ENCODE measurements around the gene PDE11A. TPM values are rescaled to one million over a fixed set of nuclear protein-coding genes. Genes with fewer than 3 reads are reported as not detected.
A peak's percentile ranks its signal among the peaks of the same experiment; 100 is the strongest.

PDE11A gene
- total RNA-seq, 1 experiment from 2014 or later = 0.13 TPM

- no peak overlapping the region for H4K91ac ChIP-seq (ENCODE audit: insufficient read length, low read depth, low read length)
- H3K4ac ChIP-seq (ENCODE audit: low read depth, low read length) = no peak overlapping the region
- H2AK5ac ChIP-seq (ENCODE audit: insufficient read length, low read length) = no peak overlapping the region
- H3K14ac ChIP-seq (ENCODE audit: insufficient read depth, low read length) = no peak overlapping the region
- H3K79me1 ChIP-seq (ENCODE audit: insufficient read depth, low read depth, low read length, poor library complexity, severe bottlenecking) = no peaks in the 10 kb centered on the region
- H3K4me2 ChIP-seq (ENCODE audit: insufficient read depth, insufficient read length, low read length) = no peak overlapping the region
- Mint-ChIP-seq H3K36me3 (ENCODE audit: insufficient read depth in 1 of 3, low read depth in 3 of 3) (no peaks in the 10 kb centered on the region), H3K27me3 (ENCODE audit: low read depth) (no peaks in the 10 kb centered on the region), H3K4me1 (peaks cover 3 to 5% of the 10 kb centered on the region in 2 experiments; a peak in 3 of 4 replicates), H3K9me3 (no peaks in the 10 kb centered on the region), H3K4me3 (no peak overlapping the region), H3K27ac (peak overlapping the region in 1 of 3 experiments; percentile 65; a peak in 1 of 7 replicates)
- H2BK15ac ChIP-seq (ENCODE audit: low read depth, low read length) = no peak overlapping the region
- no peak overlapping the region for H3K27ac ChIP-seq (ENCODE audit: insufficient read length, low read depth, low read length)
- no peak overlapping the region for H3T11ph ChIP-seq (ENCODE audit: low read length)
- H2AFZ ChIP-seq (ENCODE audit: low read length) = no peak overlapping the region
- no peak overlapping the region for H2BK12ac ChIP-seq (ENCODE audit: insufficient read length, low read depth, low read length)
- H3K9me3 ChIP-seq (ENCODE audit: control insufficient read depth, low read depth, low read length) = no peaks in the 10 kb centered on the region
- no peak for TF ChIP-seq CTCF (conservative IDR thresholded peaks at IDR 0.05)
- no peak overlapping the region for H3K18ac ChIP-seq (ENCODE audit: insufficient read length, low read depth, low read length)
- peaks cover 8% of the 10 kb centered on the region for H3K23me2 ChIP-seq (ENCODE audit: insufficient read length, low read depth, low read length, poor library complexity, severe bottlenecking)
- DNase-seq = no peak
- no peak overlapping the region for H3K9ac ChIP-seq (ENCODE audit: extremely low read depth, insufficient read length, low read length)
- no peak overlapping the region for H2BK20ac ChIP-seq (ENCODE audit: low read depth, low read length, poor library complexity, severe bottlenecking)
- no peak overlapping the region for H2BK120ac ChIP-seq (ENCODE audit: low read depth, low read length, poor library complexity, severe bottlenecking)
- H3K23ac ChIP-seq (ENCODE audit: insufficient read length, low read depth, low read length) = no peak overlapping the region
- H4K5ac ChIP-seq (ENCODE audit: insufficient read length, low read depth, low read length) = no peak overlapping the region
- no peak overlapping the region for H3K56ac ChIP-seq (ENCODE audit: insufficient read length, low read depth, low read length)
- no peak overlapping the region for H4K8ac ChIP-seq (replicated peaks; ENCODE audit: insufficient read length, low read depth, low read length)
- no peaks in the 10 kb centered on the region for H3K4me1 ChIP-seq (ENCODE audit: insufficient read depth, low read length)
- no CpG with 5 or more reads among the region's 4 CpGs for WGBS (ENCODE audit: extremely low coverage, insufficient read length, low lambda C conversion rate)
- H2BK5ac ChIP-seq (ENCODE audit: insufficient read length, low read length) = no peak overlapping the region
- no peaks in the 10 kb centered on the region for H3K27me3 ChIP-seq (ENCODE audit: insufficient read depth, low read length)
- H4K20me1 ChIP-seq (ENCODE audit: control insufficient read depth, insufficient read depth, insufficient read length) = no peaks in the 10 kb centered on the region
- H3K79me2 ChIP-seq (ENCODE audit: insufficient read depth, low read length) = no peaks in the 10 kb centered on the region
Observed at GRCh38 chr2:178110681-178111080, 38.1 kb upstream of the PDE11A start.
